HepG2 (cell line): Measurements from ENCODE around the gene NDUFV1. TPM values are rescaled to one million over a fixed set of nuclear protein-coding genes. Genes with fewer than 3 reads are reported as not detected.

Experiments used
- ERF ChIP-seq: IDR thresholded peaks from 2 replicates; pipeline ENCODE4 v1.6.1; 2018; ENCODE audit warnings: missing biosample characterization, missing genetic modification reagents
- HNRNPK ChIP-seq: fragments of 200-400 bp; formaldehyde crosslinking; IDR thresholded peaks from 2 replicates; pipeline ENCODE4 v1.6.1; 2018; ENCODE audit warnings: low read length, low read depth, moderate library complexity, mild to moderate bottlenecking; ENCODE audit not compliant: poor library complexity, severe bottlenecking
- MBNL3 ChIP-seq: fragments of 250-450 bp; sonication (Bioruptor Pico); conservative IDR thresholded peaks from 2 replicates; pipeline ENCODE4 v1.8.0; 2022; ENCODE audit warnings: mild to moderate bottlenecking, inconsistent platforms
- SMC3 ChIP-seq: IDR thresholded peaks from 2 replicates; pipeline ENCODE4 v1.6.1; 2011; ENCODE audit warnings: low read length, improper control_type of control experiment
- ZFP1 ChIP-seq: IDR thresholded peaks from 2 replicates; pipeline ENCODE4 v1.6.1; 2016
- ZNF550 ChIP-seq: sonication (generic); formaldehyde crosslinking; IDR thresholded peaks from 2 replicates; pipeline ENCODE4 v1.4.0; 2020; ENCODE audit warnings: mild to moderate bottlenecking, missing genetic modification reagents, borderline replicate concordance
- polyA plus RNA-seq, 8 experiments: library from polyadenylated mRNA; depleted of rRNA in 3 of 8; stranded (reverse) in 7 of 8; unstranded in 1 of 8; fragments of >200 nt; fragmentation: Illumina TruSeq in 4 of 8; extraction: Trizol in 4 of 8; gene quantifications; 2 replicates each; pipeline versions ENCODE4 v1.2.1 to v1.2.3, GENCODE V29; 2011 to 2016; ENCODE audit warnings: low read depth in 4 of 8, missing spikeins in 1 of 8, mixed read lengths in 1 of 8; ENCODE audit not compliant: insufficient read depth in 1 of 8
- total RNA-seq, 5 experiments: library from RNA; depleted of rRNA; stranded (reverse); fragments of >200 nt; fragmentation: Illumina TruSeq; extraction: Trizol; gene quantifications; 2 replicates each; pipeline ENCODE4 v1.2.3, GENCODE V29; 2016; ENCODE audit warnings: low read depth in 1 of 5
- TF ChIP-seq, protein P1 (sequence below), 2 experiments: fragments of 450-650 bp in 1 of 2; sonication (generic) in 1 of 2; formaldehyde crosslinking; IDR thresholded peaks; 2 replicates each; pipeline versions ENCODE4 v1.5.0 to v1.8.0; 2020 to 2022; ENCODE audit warnings: mild to moderate bottlenecking in 1 of 2, missing genetic modification reagents in 1 of 2
- TF ChIP-seq, protein P2 (sequence below): sonication (generic); formaldehyde crosslinking; IDR thresholded peaks from 2 replicates; pipeline ENCODE4 v1.5.1; 2020; ENCODE audit warnings: missing genetic modification reagents, mild to moderate bottlenecking, borderline replicate concordance
- TF ChIP-seq, protein P3 (sequence below): sonication (generic); formaldehyde crosslinking; IDR thresholded peaks from 2 replicates; pipeline ENCODE4 v1.4.0; 2020; ENCODE audit warnings: mild to moderate bottlenecking, missing genetic modification reagents
- TF ChIP-seq, protein P4 (sequence below): sonication (generic); formaldehyde crosslinking; IDR thresholded peaks from 2 replicates; pipeline ENCODE4 v1.4.0; 2020; ENCODE audit warnings: mild to moderate bottlenecking, missing genetic modification reagents

NDUFV1 gene
- total and polyA plus RNA-seq, 2 of the 13 experiments (the other 11 are each of a cell fraction or from before 2014, with no cell fraction given): 88.9 to 137 TPM

DNA sequence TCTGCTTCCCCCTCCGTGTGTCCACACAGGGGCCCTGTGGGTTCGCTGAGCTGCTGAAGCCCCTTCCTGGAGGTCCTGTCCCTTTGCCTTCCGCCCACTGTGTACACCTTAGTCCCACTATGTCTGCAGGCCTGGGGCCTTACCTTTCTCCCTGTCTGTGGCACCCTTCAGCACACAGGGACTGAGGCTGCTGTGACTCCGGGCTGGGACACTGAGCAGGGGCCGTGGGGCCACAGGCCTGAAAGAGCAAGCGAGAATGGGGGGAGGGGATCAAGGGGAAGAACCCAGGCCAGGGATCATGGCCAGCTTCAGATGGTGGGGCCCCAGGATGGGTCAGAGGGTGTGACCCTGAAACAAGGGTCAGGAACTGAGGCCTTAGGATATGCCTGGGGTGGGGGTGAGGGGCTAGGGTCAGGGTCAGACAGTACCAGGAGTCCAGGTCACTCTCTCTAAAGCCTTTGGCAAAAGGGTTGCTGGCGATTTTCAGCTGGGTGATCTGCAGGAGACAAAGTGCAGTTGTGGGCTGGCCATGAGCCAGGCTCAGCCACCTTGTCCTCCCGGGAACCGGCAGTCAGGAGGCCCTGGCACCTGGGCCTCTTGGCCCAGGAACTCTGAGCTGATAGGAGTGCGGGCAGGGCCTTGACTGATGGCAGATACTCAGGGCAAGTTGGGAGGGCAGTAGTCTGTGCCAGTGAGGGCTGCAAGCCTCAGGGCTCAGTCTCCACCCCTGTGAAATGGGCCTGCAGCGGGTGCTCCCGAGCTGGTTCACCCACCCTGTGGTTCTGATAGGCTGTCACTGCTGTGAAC, 25.6 kb downstream of the NDUFV1 start (continued):
- no peak for TF ChIP-seq MBNL3 (CRISPR knock-in tag)
- TF ChIP-seq, protein P1, sequence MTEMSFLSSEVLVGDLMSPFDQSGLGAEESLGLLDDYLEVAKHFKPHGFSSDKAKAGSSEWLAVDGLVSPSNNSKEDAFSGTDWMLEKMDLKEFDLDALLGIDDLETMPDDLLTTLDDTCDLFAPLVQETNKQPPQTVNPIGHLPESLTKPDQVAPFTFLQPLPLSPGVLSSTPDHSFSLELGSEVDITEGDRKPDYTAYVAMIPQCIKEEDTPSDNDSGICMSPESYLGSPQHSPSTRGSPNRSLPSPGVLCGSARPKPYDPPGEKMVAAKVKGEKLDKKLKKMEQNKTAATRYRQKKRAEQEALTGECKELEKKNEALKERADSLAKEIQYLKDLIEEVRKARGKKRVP (CRISPR knock-in tag; IDR thresholded peaks at IDR 0.05): no peak
- TF ChIP-seq ZFP1 (CRISPR knock-in tag): no peak
- TF ChIP-seq, protein P2, sequence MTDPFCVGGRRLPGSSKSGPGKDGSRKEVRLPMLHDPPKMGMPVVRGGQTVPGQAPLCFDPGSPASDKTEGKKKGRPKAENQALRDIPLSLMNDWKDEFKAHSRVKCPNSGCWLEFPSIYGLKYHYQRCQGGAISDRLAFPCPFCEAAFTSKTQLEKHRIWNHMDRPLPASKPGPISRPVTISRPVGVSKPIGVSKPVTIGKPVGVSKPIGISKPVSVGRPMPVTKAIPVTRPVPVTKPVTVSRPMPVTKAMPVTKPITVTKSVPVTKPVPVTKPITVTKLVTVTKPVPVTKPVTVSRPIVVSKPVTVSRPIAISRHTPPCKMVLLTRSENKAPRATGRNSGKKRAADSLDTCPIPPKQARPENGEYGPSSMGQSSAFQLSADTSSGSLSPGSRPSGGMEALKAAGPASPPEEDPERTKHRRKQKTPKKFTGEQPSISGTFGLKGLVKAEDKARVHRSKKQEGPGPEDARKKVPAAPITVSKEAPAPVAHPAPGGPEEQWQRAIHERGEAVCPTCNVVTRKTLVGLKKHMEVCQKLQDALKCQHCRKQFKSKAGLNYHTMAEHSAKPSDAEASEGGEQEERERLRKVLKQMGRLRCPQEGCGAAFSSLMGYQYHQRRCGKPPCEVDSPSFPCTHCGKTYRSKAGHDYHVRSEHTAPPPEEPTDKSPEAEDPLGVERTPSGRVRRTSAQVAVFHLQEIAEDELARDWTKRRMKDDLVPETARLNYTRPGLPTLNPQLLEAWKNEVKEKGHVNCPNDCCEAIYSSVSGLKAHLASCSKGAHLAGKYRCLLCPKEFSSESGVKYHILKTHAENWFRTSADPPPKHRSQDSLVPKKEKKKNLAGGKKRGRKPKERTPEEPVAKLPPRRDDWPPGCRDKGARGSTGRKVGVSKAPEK (CRISPR knock-in tag): no peak
- TF ChIP-seq SMC3: no peak
- TF ChIP-seq, protein P3, sequence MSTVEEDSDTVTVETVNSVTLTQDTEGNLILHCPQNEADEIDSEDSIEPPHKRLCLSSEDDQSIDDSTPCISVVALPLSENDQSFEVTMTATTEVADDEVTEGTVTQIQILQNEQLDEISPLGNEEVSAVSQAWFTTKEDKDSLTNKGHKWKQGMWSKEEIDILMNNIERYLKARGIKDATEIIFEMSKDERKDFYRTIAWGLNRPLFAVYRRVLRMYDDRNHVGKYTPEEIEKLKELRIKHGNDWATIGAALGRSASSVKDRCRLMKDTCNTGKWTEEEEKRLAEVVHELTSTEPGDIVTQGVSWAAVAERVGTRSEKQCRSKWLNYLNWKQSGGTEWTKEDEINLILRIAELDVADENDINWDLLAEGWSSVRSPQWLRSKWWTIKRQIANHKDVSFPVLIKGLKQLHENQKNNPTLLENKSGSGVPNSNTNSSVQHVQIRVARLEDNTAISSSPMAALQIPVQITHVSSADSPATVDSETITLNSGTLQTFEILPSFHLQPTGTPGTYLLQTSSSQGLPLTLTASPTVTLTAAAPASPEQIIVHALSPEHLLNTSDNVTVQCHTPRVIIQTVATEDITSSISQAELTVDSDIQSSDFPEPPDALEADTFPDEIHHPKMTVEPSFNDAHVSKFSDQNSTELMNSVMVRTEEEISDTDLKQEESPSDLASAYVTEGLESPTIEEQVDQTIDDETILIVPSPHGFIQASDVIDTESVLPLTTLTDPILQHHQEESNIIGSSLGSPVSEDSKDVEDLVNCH (CRISPR knock-in tag): no peak
- no peak for TF ChIP-seq ERF (CRISPR knock-in tag)
- TF ChIP-seq ZNF550 (CRISPR knock-in tag): no peak
- TF ChIP-seq, protein P4, sequence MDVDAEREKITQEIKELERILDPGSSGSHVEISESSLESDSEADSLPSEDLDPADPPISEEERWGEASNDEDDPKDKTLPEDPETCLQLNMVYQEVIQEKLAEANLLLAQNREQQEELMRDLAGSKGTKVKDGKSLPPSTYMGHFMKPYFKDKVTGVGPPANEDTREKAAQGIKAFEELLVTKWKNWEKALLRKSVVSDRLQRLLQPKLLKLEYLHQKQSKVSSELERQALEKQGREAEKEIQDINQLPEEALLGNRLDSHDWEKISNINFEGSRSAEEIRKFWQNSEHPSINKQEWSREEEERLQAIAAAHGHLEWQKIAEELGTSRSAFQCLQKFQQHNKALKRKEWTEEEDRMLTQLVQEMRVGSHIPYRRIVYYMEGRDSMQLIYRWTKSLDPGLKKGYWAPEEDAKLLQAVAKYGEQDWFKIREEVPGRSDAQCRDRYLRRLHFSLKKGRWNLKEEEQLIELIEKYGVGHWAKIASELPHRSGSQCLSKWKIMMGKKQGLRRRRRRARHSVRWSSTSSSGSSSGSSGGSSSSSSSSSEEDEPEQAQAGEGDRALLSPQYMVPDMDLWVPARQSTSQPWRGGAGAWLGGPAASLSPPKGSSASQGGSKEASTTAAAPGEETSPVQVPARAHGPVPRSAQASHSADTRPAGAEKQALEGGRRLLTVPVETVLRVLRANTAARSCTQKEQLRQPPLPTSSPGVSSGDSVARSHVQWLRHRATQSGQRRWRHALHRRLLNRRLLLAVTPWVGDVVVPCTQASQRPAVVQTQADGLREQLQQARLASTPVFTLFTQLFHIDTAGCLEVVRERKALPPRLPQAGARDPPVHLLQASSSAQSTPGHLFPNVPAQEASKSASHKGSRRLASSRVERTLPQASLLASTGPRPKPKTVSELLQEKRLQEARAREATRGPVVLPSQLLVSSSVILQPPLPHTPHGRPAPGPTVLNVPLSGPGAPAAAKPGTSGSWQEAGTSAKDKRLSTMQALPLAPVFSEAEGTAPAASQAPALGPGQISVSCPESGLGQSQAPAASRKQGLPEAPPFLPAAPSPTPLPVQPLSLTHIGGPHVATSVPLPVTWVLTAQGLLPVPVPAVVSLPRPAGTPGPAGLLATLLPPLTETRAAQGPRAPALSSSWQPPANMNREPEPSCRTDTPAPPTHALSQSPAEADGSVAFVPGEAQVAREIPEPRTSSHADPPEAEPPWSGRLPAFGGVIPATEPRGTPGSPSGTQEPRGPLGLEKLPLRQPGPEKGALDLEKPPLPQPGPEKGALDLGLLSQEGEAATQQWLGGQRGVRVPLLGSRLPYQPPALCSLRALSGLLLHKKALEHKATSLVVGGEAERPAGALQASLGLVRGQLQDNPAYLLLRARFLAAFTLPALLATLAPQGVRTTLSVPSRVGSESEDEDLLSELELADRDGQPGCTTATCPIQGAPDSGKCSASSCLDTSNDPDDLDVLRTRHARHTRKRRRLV (CRISPR knock-in tag): no peak
- no peak for TF ChIP-seq HNRNPK
